GM12878 (cell line): ENCODE measurements around the gene AJUBA. TPM values are rescaled to one million over a fixed set of nuclear protein-coding genes. Genes with fewer than 3 reads are reported as not detected.

Experiments
- ATAC-seq: fragments of 200-7000 bp; cut with Tn5 transposase; 3 replicates; pipeline ENCODE4 v1.9.1; 2020; ENCODE audit warnings: mild to moderate bottlenecking, moderate library complexity
- BruUV-seq: library from RNA; stranded (reverse); fragments of 400-500 nt; replicated peaks from 2 replicates; lab custom pipeline; 2021; lab: Mats Ljungman, UMichigan
- CTCF ChIA-PET: fragments of 300-600 bp; sonication (Branson Sonifier 250); formaldehyde crosslinking; extraction: SDS; loops from one replicate; lab custom pipeline; 2021; ENCODE audit warnings: inconsistent platforms; lab: Yijun Ruan, JAX
- POLR2A ChIA-PET: fragments of 350-600 bp; formaldehyde crosslinking; extraction: SDS; loops from one replicate; lab custom pipeline; 2021; ENCODE audit warnings: inconsistent platforms; lab: Charles Lee
- RAD21 ChIA-PET: fragments of 300-600 bp; sonication (Branson Sonifier 250); formaldehyde crosslinking; loops from one replicate; lab custom pipeline; 2023; ENCODE audit warnings: antibody characterized with exemption; ENCODE audit not compliant: unreplicated experiment; lab: Charles Lee
- SMC1A ChIA-PET: fragments of 300-600 bp; sonication (Branson Sonifier 250); formaldehyde crosslinking; loops from one replicate; lab custom pipeline; 2023; ENCODE audit not compliant: unreplicated experiment, uncharacterized antibody; lab: Charles Lee
- DNase-seq: peaks from one replicate; pipeline ENCODE4 v3.0.0-alpha.2; 2011; ENCODE audit warnings: low read depth, low spot score
- FAIRE-seq: peaks from 3 replicates; lab custom pipeline; 2011; peaks lifted over from hg19 to GRCh38; lab: Jason Lieb, UNC
- H2AFZ ChIP-seq: 2 replicates; pipeline ENCODE4 v1.6.0; 2011; ENCODE audit warnings: low read depth, low read length, control low read depth; ENCODE audit not compliant: control insufficient read depth
- H3K27ac ChIP-seq: 2 replicates; pipeline ENCODE4 v1.5.1; 2011; ENCODE audit warnings: control low read depth; ENCODE audit not compliant: control insufficient read depth, insufficient read depth
- H3K27me3 ChIP-seq, 2 experiments: replicated peaks in 1 of 2; 2 replicates each; pipeline versions ENCODE4 v1.6.0 to v1.6.1; 2011; ENCODE audit warnings: low read length in 1 of 2; ENCODE audit not compliant: control insufficient read depth in 2 of 2, insufficient read depth in 2 of 2
- H3K36me3 ChIP-seq, 2 experiments: 2 replicates each; pipeline ENCODE4 v1.5.1; 2011; ENCODE audit warnings: low read length in 1 of 2; ENCODE audit not compliant: control insufficient read depth in 2 of 2, insufficient read depth in 2 of 2
- H3K4me1 ChIP-seq: 2 replicates; pipeline ENCODE4 v1.6.1; 2011; ENCODE audit warnings: mild to moderate bottlenecking, low read length, moderate library complexity, mixed read lengths; ENCODE audit not compliant: control insufficient read depth, insufficient read depth
- H3K4me2 ChIP-seq: 2 replicates; pipeline ENCODE4 v1.6.0; 2011; ENCODE audit warnings: control low read depth; ENCODE audit not compliant: control insufficient read depth, insufficient read depth
- H3K4me3 ChIP-seq: fragments of 200-600 bp; sonication (generic); 2 replicates; pipeline ENCODE4 v1.5.1; 2016
- H3K79me2 ChIP-seq: 2 replicates; pipeline ENCODE4 v1.6.0; 2011; ENCODE audit warnings: low read length; ENCODE audit not compliant: control insufficient read depth, insufficient read depth
- H3K9ac ChIP-seq: 2 replicates; pipeline ENCODE4 v1.8.0; 2011; ENCODE audit warnings: low read length, control low read depth, mixed read lengths; ENCODE audit not compliant: control insufficient read depth, insufficient read depth
- H3K9me3 ChIP-seq: replicated peaks from 3 replicates; pipeline ENCODE4 v1.5.1; 2011; ENCODE audit warnings: mild to moderate bottlenecking, low read length; ENCODE audit not compliant: control insufficient read depth, insufficient read depth
- H4K20me1 ChIP-seq: 2 replicates; pipeline ENCODE4 v1.6.0; 2011; ENCODE audit not compliant: control insufficient read depth, insufficient read depth
- ATF7 ChIP-seq: fragments of 450-650 bp; IDR thresholded peaks from 2 replicates; pipeline ENCODE4 v1.6.1; 2016; ENCODE audit warnings: low read depth, mild to moderate bottlenecking
- ETV6 ChIP-seq, 2 experiments: fragments of 450-650 bp in 1 of 2; IDR thresholded peaks in 1 of 2; conservative IDR thresholded peaks in 1 of 2; 2 replicates each; pipeline ENCODE4 v1.6.1; 2014; ENCODE audit warnings: antibody characterized with exemption in 1 of 2, borderline replicate concordance in 1 of 2, low read depth in 1 of 2, mild to moderate bottlenecking in 1 of 2, moderate library complexity in 1 of 2
- IKZF1 ChIP-seq: fragments of 450-650 bp; conservative IDR thresholded peaks from 2 replicates; pipeline ENCODE4 v1.6.1; 2017; ENCODE audit warnings: antibody characterized with exemption, mild to moderate bottlenecking
- MEF2A ChIP-seq: IDR thresholded peaks from 2 replicates; pipeline ENCODE4 v1.6.1; 2011; ENCODE audit warnings: low read depth, mild to moderate bottlenecking, low read length, moderate library complexity; ENCODE audit not compliant: insufficient read depth
- NR2C2 ChIP-seq: IDR thresholded peaks from 2 replicates; pipeline ENCODE4 v1.6.1; 2011; ENCODE audit warnings: borderline replicate concordance, low read depth; ENCODE audit not compliant: control insufficient read depth, insufficient read length
- RBBP5 ChIP-seq: fragments of 200-600 bp; sonication (generic); conservative IDR thresholded peaks from 2 replicates; pipeline ENCODE4 v1.6.1; 2016
- TBL1XR1 ChIP-seq: IDR thresholded peaks from 2 replicates; pipeline ENCODE4 v1.6.1; 2012; ENCODE audit warnings: low read depth, low read length, improper control_type of control experiment
- ZBED1 ChIP-seq: IDR thresholded peaks from 2 replicates; pipeline ENCODE4 v1.6.1; 2016; ENCODE audit warnings: borderline replicate concordance
- ZNF24 ChIP-seq: fragments of 450-650 bp; IDR thresholded peaks from 2 replicates; pipeline ENCODE4 v1.6.1; 2017; ENCODE audit warnings: antibody characterized with exemption, mild to moderate bottlenecking
- ZZZ3 ChIP-seq: IDR thresholded peaks from 2 replicates; pipeline ENCODE4 v1.6.1; 2011; ENCODE audit warnings: low read depth; ENCODE audit not compliant: control insufficient read depth, insufficient read length
- WGBS: methylation state at CpG from one replicate; pipeline ENCODE4 v1.1.6; 2016; ENCODE audit warnings: low lambda C conversion rate; ENCODE audit not compliant: insufficient replicate concordance, insufficient coverage; ENCODE audit errors: missing lambda C conversion rate; 5-methylcytosine and 5-hydroxymethylcytosine counted together
- in situ Hi-C: fragments of 300-500 bp; cut with MboI; formaldehyde crosslinking; loops from 9 replicates; pipeline ENCODE4 v1.14.3; 2018; ENCODE audit warnings: mixed read lengths
- intact Hi-C: fragments of 100-400 bp; cut with micrococcal nuclease; formaldehyde crosslinking; loops from one replicate; pipeline ENCODE4 v1.14.2; 2022; ENCODE audit not compliant: unreplicated experiment
- polyA plus RNA-seq, 11 experiments: library from polyadenylated mRNA; depleted of rRNA in 4 of 11; unstranded in 6 of 11; stranded (reverse) in 5 of 11; fragments of >200 nt; fragmentation: Nextera tagmentation in 4 of 11; fragmentation: Illumina TruSeq in 1 of 11; extraction: Ambion mirVana in 4 of 11; extraction: Trizol in 1 of 11; gene quantifications; 1 replicate in 1 of 11; 2 replicates in 10 of 11; pipeline versions ENCODE4 v1.2.1 to v1.2.3, GENCODE V29; 2011 to 2016; ENCODE audit warnings: inconsistent platforms in 2 of 11, missing spikeins in 2 of 11, low read depth in 1 of 11
- total RNA-seq, 4 experiments: library from RNA; depleted of rRNA in 3 of 4; stranded (reverse); fragments of >200 nt in 3 of 4; fragmentation: Illumina TruSeq in 1 of 4; extraction: Trizol in 1 of 4; gene quantifications; 2 replicates each; pipeline versions ENCODE4 v1.2.1 to v1.2.3, GENCODE V29; 2013 to 2021
- TF ChIP-seq, protein P1 (sequence below): fragments of 450-650 bp; IDR thresholded peaks from 2 replicates; pipeline ENCODE4 v1.6.1; 2014; ENCODE audit warnings: mild to moderate bottlenecking
- TF ChIP-seq, protein P2 (sequence below): fragments of 450-650 bp; IDR thresholded peaks from 2 replicates; pipeline ENCODE4 v1.6.1; 2017; ENCODE audit warnings: borderline replicate concordance
- TF ChIP-seq, protein P3 (sequence below): fragments of 450-650 bp; formaldehyde crosslinking; IDR thresholded peaks from 2 replicates; pipeline ENCODE4 v1.4.0; 2020; ENCODE audit warnings: mild to moderate bottlenecking, moderate library complexity
- TF ChIP-seq, protein P4 (sequence below): fragments of 450-650 bp; IDR thresholded peaks from 2 replicates; pipeline ENCODE4 v1.6.1; 2016; ENCODE audit warnings: mild to moderate bottlenecking, moderate library complexity, borderline replicate concordance

The AJUBA gene
- total and polyA plus RNA-seq, 10 of the 15 experiments (the other 5 are each of a cell fraction or from before 2014, with no cell fraction given), result 0.03 to 18.1 (median 0.36) TPM; not detected in 1

DNA sequence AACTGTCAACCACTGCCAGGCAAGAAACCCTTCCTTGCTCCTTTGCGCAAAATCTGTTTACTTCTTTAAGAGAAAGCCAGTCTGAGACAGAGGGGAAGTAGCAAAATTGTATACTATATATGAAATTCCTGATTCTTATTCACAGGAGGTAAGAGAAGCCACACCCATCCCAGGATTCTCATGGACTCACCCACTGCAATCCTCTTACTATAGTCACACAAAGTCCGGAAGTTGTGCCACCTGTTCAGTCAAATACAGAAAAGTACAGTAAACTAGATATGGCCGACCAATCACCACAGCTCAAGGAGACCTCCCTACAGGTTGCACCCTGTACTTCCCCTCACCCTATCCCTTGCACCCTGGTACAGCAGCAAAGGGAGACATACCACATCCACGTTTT is 56.0 kb downstream of the AJUBA start:
- 47% methylated on average over 4 of the region's 4 CpGs for WGBS
- no peak for FAIRE-seq
- Histone ChIP-seq H3K27me3 (no peaks in the 10 kb centered on the region), H3K9ac (no peak overlapping the region), H3K4me1 (peaks cover 16% of the 10 kb centered on the region; the same call in 1 of the 2 replicates), H3K79me2 (peaks cover 24% of the 10 kb centered on the region), H3K9me3 (no peaks in the 10 kb centered on the region), H3K27ac (no peak overlapping the region), H4K20me1 (no peaks in the 10 kb centered on the region), H3K36me3 (peaks cover 9 to 19% of the 10 kb centered on the region in 2 experiments; a peak in 3 of 4 replicates), H3K4me3 (no peak overlapping the region), H2AFZ (no peak overlapping the region), H3K4me2 (no peak overlapping the region)
- SMC1A ChIA-PET, result interaction anchor here (0.6 to 1.2 kb wide), 3 partner anchors 10 to 60 kb away, joined by 3 to 4 read pairs (median 3); no protein-coding TSS in a partner anchor
- RAD21 ChIA-PET, result interaction anchor here (1.6 kb wide), 1 partner anchor 132 kb away, joined by 3 read pairs; no protein-coding TSS in a partner anchor
- no peak for ATAC-seq
- CTCF ChIA-PET, result interaction anchor here (1.5 kb wide), 1 partner anchor 46 kb away, joined by 5 read pairs; no protein-coding TSS in a partner anchor
- no peak for DNase-seq
- intact Hi-C loops (no loop called here), in situ Hi-C loops (no loop called here)
- POLR2A ChIA-PET, result interaction anchor here (1.1 to 4.6 kb wide), 2 partner anchors 8 to 24 kb away, joined by 6 to 73 read pairs; partner anchors contain the start of gene RBM23
- no TSS peak for BruUV-seq
- TF ChIP-seq, protein P1, sequence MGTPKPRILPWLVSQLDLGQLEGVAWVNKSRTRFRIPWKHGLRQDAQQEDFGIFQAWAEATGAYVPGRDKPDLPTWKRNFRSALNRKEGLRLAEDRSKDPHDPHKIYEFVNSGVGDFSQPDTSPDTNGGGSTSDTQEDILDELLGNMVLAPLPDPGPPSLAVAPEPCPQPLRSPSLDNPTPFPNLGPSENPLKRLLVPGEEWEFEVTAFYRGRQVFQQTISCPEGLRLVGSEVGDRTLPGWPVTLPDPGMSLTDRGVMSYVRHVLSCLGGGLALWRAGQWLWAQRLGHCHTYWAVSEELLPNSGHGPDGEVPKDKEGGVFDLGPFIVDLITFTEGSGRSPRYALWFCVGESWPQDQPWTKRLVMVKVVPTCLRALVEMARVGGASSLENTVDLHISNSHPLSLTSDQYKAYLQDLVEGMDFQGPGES, result no peak
- TF ChIP-seq, protein P2, sequence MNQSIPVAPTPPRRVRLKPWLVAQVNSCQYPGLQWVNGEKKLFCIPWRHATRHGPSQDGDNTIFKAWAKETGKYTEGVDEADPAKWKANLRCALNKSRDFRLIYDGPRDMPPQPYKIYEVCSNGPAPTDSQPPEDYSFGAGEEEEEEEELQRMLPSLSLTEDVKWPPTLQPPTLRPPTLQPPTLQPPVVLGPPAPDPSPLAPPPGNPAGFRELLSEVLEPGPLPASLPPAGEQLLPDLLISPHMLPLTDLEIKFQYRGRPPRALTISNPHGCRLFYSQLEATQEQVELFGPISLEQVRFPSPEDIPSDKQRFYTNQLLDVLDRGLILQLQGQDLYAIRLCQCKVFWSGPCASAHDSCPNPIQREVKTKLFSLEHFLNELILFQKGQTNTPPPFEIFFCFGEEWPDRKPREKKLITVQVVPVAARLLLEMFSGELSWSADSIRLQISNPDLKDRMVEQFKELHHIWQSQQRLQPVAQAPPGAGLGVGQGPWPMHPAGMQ, result no peak
- TF ChIP-seq, protein P3, sequence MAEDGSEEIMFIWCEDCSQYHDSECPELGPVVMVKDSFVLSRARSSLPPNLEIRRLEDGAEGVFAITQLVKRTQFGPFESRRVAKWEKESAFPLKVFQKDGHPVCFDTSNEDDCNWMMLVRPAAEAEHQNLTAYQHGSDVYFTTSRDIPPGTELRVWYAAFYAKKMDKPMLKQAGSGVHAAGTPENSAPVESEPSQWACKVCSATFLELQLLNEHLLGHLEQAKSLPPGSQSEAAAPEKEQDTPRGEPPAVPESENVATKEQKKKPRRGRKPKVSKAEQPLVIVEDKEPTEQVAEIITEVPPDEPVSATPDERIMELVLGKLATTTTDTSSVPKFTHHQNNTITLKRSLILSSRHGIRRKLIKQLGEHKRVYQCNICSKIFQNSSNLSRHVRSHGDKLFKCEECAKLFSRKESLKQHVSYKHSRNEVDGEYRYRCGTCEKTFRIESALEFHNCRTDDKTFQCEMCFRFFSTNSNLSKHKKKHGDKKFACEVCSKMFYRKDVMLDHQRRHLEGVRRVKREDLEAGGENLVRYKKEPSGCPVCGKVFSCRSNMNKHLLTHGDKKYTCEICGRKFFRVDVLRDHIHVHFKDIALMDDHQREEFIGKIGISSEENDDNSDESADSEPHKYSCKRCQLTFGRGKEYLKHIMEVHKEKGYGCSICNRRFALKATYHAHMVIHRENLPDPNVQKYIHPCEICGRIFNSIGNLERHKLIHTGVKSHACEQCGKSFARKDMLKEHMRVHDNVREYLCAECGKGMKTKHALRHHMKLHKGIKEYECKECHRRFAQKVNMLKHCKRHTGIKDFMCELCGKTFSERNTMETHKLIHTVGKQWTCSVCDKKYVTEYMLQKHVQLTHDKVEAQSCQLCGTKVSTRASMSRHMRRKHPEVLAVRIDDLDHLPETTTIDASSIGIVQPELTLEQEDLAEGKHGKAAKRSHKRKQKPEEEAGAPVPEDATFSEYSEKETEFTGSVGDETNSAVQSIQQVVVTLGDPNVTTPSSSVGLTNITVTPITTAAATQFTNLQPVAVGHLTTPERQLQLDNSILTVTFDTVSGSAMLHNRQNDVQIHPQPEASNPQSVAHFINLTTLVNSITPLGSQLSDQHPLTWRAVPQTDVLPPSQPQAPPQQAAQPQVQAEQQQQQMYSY (CRISPR knock-in tag), result no peak
- no peak for TF ChIP-seq TBL1XR1
- TF ChIP-seq ETV6 (conservative IDR thresholded peaks at IDR 0.05 in 1 of 2, IDR thresholded peaks at IDR 0.05 in 1 of 2; ENCODE audit: borderline replicate concordance in 1 of 2, low read depth in 1 of 2), result no peak
- TF ChIP-seq, protein P4, sequence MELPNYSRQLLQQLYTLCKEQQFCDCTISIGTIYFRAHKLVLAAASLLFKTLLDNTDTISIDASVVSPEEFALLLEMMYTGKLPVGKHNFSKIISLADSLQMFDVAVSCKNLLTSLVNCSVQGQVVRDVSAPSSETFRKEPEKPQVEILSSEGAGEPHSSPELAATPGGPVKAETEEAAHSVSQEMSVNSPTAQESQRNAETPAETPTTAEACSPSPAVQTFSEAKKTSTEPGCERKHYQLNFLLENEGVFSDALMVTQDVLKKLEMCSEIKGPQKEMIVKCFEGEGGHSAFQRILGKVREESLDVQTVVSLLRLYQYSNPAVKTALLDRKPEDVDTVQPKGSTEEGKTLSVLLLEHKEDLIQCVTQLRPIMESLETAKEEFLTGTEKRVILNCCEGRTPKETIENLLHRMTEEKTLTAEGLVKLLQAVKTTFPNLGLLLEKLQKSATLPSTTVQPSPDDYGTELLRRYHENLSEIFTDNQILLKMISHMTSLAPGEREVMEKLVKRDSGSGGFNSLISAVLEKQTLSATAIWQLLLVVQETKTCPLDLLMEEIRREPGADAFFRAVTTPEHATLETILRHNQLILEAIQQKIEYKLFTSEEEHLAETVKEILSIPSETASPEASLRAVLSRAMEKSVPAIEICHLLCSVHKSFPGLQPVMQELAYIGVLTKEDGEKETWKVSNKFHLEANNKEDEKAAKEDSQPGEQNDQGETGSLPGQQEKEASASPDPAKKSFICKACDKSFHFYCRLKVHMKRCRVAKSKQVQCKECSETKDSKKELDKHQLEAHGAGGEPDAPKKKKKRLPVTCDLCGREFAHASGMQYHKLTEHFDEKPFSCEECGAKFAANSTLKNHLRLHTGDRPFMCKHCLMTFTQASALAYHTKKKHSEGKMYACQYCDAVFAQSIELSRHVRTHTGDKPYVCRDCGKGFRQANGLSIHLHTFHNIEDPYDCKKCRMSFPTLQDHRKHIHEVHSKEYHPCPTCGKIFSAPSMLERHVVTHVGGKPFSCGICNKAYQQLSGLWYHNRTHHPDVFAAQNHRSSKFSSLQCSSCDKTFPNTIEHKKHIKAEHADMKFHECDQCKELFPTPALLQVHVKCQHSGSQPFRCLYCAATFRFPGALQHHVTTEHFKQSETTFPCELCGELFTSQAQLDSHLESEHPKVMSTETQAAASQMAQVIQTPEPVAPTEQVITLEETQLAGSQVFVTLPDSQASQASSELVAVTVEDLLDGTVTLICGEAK, result no peak
- TF ChIP-seq ZZZ3, result no peak
- TF ChIP-seq RBBP5, result no peak
- no peak for TF ChIP-seq NR2C2
- TF ChIP-seq IKZF1, result no peak
- no peak for TF ChIP-seq ZNF24
- no peak for TF ChIP-seq ATF7
- TF ChIP-seq ZBED1, result no peak
- no peak for TF ChIP-seq MEF2A
